HFFc6 (cell line): Measurements from ENCODE around the gene KRT72. TPM values are rescaled to one million over a fixed set of nuclear protein-coding genes. Genes with fewer than 3 reads are reported as not detected.

Experiments used
- DNase-seq: peaks from one replicate; pipeline ENCODE4 v3.0.0-alpha.2; 2018
- H3K27ac Mint-ChIP-seq: 2 replicates; pipeline ENCODE4 v1.8.0; 2020; ENCODE audit warnings: mild to moderate bottlenecking, mixed read lengths
- H3K27me3 Mint-ChIP-seq: 2 replicates; pipeline ENCODE4 v1.8.0; 2021; ENCODE audit warnings: mild to moderate bottlenecking, moderate library complexity, mixed read lengths; ENCODE audit not compliant: insufficient read depth
- H3K36me3 Mint-ChIP-seq: 2 replicates; pipeline ENCODE4 v1.8.0; 2021; ENCODE audit warnings: low read depth, mixed read lengths
- H3K4me1 Mint-ChIP-seq: 2 replicates; pipeline ENCODE4 v1.8.0; 2020; ENCODE audit warnings: low read depth, mixed read lengths
- H3K4me3 Mint-ChIP-seq: 2 replicates; pipeline ENCODE4 v1.8.0; 2020; ENCODE audit warnings: mild to moderate bottlenecking, moderate library complexity, mixed read lengths
- H3K9me3 Mint-ChIP-seq: 2 replicates; pipeline ENCODE4 v1.8.0; 2020; ENCODE audit warnings: mild to moderate bottlenecking, mixed read lengths
- total RNA-seq, 6 experiments: library from RNA; stranded (reverse); fragmentation: NEBNext Ultra II Directional; extraction: Animal tissue kit (Norgen Biotek cat#: 25700); gene quantifications; 2 replicates in 1 of 6; 3 replicates in 5 of 6; pipeline ENCODE4 v1.2.3, GENCODE V29; 2021
- TF ChIP-seq, protein P1 (sequence below): fragments of 200-600 bp; sonication (generic); IDR thresholded peaks from 2 replicates; pipeline ENCODE4 v1.5.0; 2021; ENCODE audit warnings: antibody characterized with exemption, mild to moderate bottlenecking

The KRT72 gene
- total RNA-seq, 6 experiments from 2014 or later = not detected

DNA sequence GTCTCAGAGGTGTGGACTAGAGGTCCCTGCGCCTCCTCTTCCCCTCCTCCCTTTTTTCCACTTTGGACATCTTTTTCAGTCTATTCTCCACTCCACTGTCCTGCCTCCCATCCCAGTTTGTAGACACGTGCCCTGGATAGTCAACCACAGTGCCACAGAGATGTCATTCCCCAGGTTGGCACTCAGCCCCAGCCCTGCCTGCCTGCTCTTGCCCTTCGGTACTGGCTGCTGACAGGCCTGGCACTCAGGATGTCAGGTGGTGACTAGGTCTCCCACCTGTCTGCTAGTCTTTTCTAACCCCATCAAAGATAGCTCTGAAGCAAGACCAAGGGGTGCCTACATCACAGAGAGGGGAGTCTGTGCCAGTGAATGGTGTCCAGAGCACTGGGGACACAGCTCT, 64.2 kb downstream of the KRT72 start:
- Mint-ChIP-seq H3K4me1 (peaks cover 14% of the 10 kb centered on the region), H3K27ac (no peak overlapping the region), H3K27me3 (peaks cover 28% of the 10 kb centered on the region), H3K4me3 (no peak overlapping the region), H3K9me3 (no peaks in the 10 kb centered on the region), H3K36me3 (no peaks in the 10 kb centered on the region)
- TF ChIP-seq, protein P1, sequence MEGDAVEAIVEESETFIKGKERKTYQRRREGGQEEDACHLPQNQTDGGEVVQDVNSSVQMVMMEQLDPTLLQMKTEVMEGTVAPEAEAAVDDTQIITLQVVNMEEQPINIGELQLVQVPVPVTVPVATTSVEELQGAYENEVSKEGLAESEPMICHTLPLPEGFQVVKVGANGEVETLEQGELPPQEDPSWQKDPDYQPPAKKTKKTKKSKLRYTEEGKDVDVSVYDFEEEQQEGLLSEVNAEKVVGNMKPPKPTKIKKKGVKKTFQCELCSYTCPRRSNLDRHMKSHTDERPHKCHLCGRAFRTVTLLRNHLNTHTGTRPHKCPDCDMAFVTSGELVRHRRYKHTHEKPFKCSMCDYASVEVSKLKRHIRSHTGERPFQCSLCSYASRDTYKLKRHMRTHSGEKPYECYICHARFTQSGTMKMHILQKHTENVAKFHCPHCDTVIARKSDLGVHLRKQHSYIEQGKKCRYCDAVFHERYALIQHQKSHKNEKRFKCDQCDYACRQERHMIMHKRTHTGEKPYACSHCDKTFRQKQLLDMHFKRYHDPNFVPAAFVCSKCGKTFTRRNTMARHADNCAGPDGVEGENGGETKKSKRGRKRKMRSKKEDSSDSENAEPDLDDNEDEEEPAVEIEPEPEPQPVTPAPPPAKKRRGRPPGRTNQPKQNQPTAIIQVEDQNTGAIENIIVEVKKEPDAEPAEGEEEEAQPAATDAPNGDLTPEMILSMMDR = no peak
- DNase-seq = no peak

Other genes with a start within 250 kb of the KRT72 start
- gene KRT85, start 234.0 kb downstream of the KRT72 start, total RNA-seq = not detected
- not detected for gene KRT84, start 215.8 kb downstream of the KRT72 start, total RNA-seq
- gene KRT82, start 195.1 kb downstream of the KRT72 start, total RNA-seq = not detected
- not detected for gene KRT75, start 167.1 kb downstream of the KRT72 start, total RNA-seq
- gene KRT6B, start 149.3 kb downstream of the KRT72 start, total RNA-seq = not detected
- gene KRT6C, start 127.7 kb downstream of the KRT72 start, total RNA-seq = not detected
- not detected for gene KRT6A, start 108.2 kb downstream of the KRT72 start, total RNA-seq
- not detected for gene KRT5, start 81.1 kb downstream of the KRT72 start, total RNA-seq
- not detected for gene KRT71, start 48.3 kb downstream of the KRT72 start, total RNA-seq
- not detected for gene KRT74, start 27.6 kb downstream of the KRT72 start, total RNA-seq
- gene KRT73, start 17.1 kb upstream of the KRT72 start, total RNA-seq = not detected
- not detected for gene KRT2, start 50.7 kb upstream of the KRT72 start, total RNA-seq
- gene KRT1, start 78.9 kb upstream of the KRT72 start, total RNA-seq = not detected
- not detected for gene KRT77, start 102.1 kb upstream of the KRT72 start, total RNA-seq
- gene KRT76, start 175.9 kb upstream of the KRT72 start, total RNA-seq = not detected
- gene KRT3, start 194.7 kb upstream of the KRT72 start, total RNA-seq = not detected
- under 1 TPM in 4 of 6 experiments, not detected in 2; 0.18 to 0.31 (median 0.30) TPM for gene KRT4, start 212.7 kb upstream of the KRT72 start, total RNA-seq
- not detected for gene KRT79, start 232.8 kb upstream of the KRT72 start, total RNA-seq
- under 1 TPM in 1 of 6 experiments, not detected in 5; 0.30 TPM for gene KRT78, start 247.5 kb upstream of the KRT72 start, total RNA-seq